ENCODE data around the gene CHAF1A. TPM values are rescaled to one million over a fixed set of nuclear protein-coding genes. Genes with fewer than 3 reads are reported as not detected.
A peak's percentile ranks its signal among the peaks of the same experiment; 100 is the strongest.

CHAF1A gene
- total and polyA plus RNA-seq, 12 donors = 4.2 to 8.7 (median 5.8) TPM

DNA sequence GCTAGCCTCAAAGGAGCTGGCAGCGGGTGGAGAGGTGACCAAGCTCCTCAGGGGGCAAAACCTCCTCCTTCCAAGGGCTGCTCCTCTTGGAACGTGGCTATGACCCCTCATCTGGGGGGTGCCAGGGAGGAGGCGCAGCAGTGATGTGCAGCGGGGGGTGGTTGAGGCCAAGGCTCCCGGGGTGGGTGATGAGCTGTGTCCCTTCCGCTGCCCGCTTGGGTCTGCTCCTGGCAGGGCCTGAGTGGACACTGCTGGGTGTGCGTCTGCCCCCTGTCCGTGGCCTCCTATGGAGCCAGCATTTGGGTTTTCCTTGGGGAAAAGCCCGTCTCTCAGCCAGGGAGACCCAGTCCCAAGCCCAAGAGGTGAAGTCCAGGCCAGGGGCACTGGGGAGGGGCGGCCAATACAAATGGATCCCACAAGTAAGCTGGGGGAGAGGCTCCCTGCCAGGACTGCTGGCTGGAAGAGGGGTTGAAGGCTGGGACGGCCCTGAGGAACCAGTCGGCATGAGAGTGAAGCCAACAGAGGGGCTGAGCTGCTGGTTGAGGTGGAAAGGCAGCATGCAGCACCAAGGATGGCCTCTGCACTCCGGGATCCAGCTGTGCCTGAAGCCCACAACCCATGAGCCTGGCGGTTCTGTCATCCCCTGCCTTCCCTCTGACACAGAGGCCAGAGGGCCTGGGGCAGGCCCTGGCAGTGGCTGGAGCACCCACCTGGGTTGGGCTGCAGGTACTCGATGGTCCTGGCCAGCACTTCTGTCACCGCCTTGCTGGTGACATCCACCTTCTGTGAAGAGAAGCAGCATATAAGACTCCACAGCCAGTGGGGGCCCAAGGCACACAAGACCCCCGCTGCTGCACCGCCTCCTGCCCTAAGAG lies 36.4 kb upstream of the CHAF1A start:
- 93 to 94% methylated on average over 19 of the region's 19 CpGs for WGBS, 2 donors
- ATAC-seq = no peak
- Histone ChIP-seq H3K9me3 (no peaks in the 10 kb centered on the region), H3K4me3 (no peak overlapping the region), H3K4me1 (peaks cover 26 to 44% (median 37%) of the 10 kb centered on the region in 9 donors), H3K27me3 (no peaks in the 10 kb centered on the region), H3K36me3 (peaks cover 6 to 67% (median 45%) of the 10 kb centered on the region in 9 donors), H3K27ac (no peak overlapping the region)
- DNase-seq = no peak
- intact Hi-C loops (cut with DNase I) = no loop called here
- TF ChIP-seq, protein P1, sequence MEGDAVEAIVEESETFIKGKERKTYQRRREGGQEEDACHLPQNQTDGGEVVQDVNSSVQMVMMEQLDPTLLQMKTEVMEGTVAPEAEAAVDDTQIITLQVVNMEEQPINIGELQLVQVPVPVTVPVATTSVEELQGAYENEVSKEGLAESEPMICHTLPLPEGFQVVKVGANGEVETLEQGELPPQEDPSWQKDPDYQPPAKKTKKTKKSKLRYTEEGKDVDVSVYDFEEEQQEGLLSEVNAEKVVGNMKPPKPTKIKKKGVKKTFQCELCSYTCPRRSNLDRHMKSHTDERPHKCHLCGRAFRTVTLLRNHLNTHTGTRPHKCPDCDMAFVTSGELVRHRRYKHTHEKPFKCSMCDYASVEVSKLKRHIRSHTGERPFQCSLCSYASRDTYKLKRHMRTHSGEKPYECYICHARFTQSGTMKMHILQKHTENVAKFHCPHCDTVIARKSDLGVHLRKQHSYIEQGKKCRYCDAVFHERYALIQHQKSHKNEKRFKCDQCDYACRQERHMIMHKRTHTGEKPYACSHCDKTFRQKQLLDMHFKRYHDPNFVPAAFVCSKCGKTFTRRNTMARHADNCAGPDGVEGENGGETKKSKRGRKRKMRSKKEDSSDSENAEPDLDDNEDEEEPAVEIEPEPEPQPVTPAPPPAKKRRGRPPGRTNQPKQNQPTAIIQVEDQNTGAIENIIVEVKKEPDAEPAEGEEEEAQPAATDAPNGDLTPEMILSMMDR (IDR thresholded peaks at IDR 0.05) = no peak

DNA sequence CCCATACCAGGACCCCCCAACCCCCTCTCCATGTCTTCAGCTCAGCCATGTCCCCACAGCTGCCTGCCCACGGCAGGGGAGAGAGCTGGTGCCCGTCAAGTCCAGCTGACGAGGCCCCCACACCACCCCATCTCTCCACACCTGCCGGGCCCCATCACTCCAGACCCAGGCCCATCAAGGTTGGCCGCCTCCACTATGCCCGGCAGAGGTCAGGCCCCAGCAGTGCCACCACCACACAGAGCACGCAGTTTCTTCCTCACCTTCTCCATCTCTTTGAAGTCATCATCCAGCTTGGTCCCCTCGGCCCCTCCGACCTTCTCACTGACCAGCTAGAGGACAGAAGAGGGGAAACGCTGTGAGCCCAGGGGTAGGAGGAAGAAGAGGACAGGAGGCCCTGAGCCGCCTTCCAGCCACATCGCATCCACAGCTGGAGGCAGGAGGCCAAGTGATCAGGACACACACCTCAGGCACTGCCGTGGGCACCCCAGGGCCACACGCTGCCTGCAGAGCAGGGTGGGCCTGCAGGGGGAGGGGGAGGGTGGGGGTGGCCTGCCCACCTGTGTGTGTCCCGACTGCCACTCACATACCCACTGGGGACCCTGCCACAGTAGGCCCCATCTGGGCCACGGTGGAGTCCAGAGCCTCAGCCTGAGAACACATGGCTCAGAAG lies 35.6 kb upstream of the CHAF1A start:
- intact Hi-C loops (cut with DNase I) = no loop called here
- no peaks in the 10 kb centered on the region for H3K27me3 ChIP-seq
- H3K4me3 ChIP-seq = no peak overlapping the region
- peaks cover 26 to 51% (median 45%) of the 10 kb centered on the region in 9 donors for H3K4me1 ChIP-seq
- 90 to 91% methylated on average over 16 of the region's 16 CpGs for WGBS, 2 donors
- TF ChIP-seq, protein P1 (IDR thresholded peaks at IDR 0.05) = no peak
- ATAC-seq (no peak), DNase-seq (no peak)
- no peak overlapping the region for H3K27ac ChIP-seq
- H3K9me3 ChIP-seq = no peaks in the 10 kb centered on the region
- H3K36me3 ChIP-seq = peaks cover 1 to 66% (median 38%) of the 10 kb centered on the region in 9 donors

DNA sequence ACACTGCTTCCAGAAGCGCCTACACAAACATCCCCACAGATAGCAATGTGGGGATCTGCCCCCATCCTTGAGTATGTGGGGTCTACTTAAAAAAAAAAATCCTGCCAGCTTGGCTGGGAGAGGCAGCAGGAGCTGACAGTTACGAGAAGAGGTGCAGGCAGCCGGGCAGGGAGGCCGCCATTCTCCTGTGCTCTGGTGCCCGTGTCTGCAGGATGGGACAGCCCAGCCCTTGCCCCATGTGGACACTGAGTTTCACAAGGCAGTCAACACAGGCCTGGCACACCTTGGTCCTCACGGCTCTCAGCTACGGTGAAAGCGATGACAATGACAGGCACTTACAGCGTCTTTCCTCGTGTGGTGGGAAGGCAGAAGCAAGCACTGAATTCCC lies 35.1 kb upstream of the CHAF1A start:
- WGBS, 2 donors = 81 to 88% methylated on average over 10 of the region's 10 CpGs
- H3K9me3 ChIP-seq = no peaks in the 10 kb centered on the region
- intact Hi-C loops (cut with DNase I) = no loop called here
- H3K4me1 ChIP-seq = peaks cover 26 to 57% (median 50%) of the 10 kb centered on the region in 9 donors
- H3K27ac ChIP-seq = peak overlapping the region in 1 of 10 donors; percentile 79
- TF ChIP-seq, protein P1 (IDR thresholded peaks at IDR 0.05) = no peak
- no peak overlapping the region for H3K4me3 ChIP-seq
- DNase-seq (no peak), ATAC-seq (no peak)
- H3K36me3 ChIP-seq = peaks cover 0 to 61% (median 32%) of the 10 kb centered on the region in 9 donors
- no peaks in the 10 kb centered on the region for H3K27me3 ChIP-seq

DNA sequence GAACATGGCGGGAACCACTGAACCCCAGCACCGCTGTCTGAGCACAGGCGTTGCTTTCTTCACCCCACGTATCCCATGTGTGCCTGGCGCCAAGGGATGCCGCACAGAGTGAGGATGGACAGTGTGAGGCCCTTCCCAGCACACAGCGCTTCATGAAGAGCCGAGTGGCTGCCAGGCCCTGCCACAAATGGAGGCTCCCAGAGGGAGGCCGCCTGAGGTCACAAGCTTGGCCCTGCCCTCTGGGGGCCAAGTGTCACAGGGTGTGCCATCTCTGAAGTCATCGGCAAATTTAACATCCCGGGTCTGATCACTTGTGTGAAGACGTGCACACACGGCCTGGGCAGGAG lies 34.7 kb upstream of the CHAF1A start:
- ATAC-seq (peak in 2 of 8 donors; percentile 2), DNase-seq (no peak)
- peaks cover 0 to 57% (median 28%) of the 10 kb centered on the region in 9 donors for H3K36me3 ChIP-seq
- no peaks in the 10 kb centered on the region for H3K27me3 ChIP-seq
- peaks cover 27 to 61% (median 55%) of the 10 kb centered on the region in 9 donors for H3K4me1 ChIP-seq
- intact Hi-C loops (cut with DNase I) = no loop called here
- peak overlapping the region in 7 of 10 donors; percentile 70 to 93 (median 80) for H3K27ac ChIP-seq
- H3K4me3 ChIP-seq = no peak overlapping the region
- 63 to 72% methylated on average over 13 of the region's 13 CpGs for WGBS, 2 donors
- TF ChIP-seq, protein P1 (IDR thresholded peaks at IDR 0.05) = no peak
- no peaks in the 10 kb centered on the region for H3K9me3 ChIP-seq

Data from heart right ventricle (tissue), 16 donors.